ENCODE data around the gene PLXDC1.

Gene PLXDC1

GRCh38 chr17:39151943-39152818 lies 744 bp upstream of the PLXDC1 start (continued):
- no peak for TF ChIP-seq ZNF132 (tag by site-specific recombination; IDR thresholded peaks at IDR 0.05; ENCODE audit: borderline replicate concordance)
- no peak for TF ChIP-seq ZNF221 (tag by site-specific recombination; IDR thresholded peaks at IDR 0.05; ENCODE audit: borderline replicate concordance)
- no peak for TF ChIP-seq ZNF48 (tag by site-specific recombination; IDR thresholded peaks at IDR 0.05)
- no peak for TF ChIP-seq PRDM4 (tag by site-specific recombination; IDR thresholded peaks at IDR 0.05)
- peak; percentile 40; the same call in 1 of the 2 replicates for TF ChIP-seq ZNF324 (tag by site-specific recombination; IDR thresholded peaks at IDR 0.05)
- TF ChIP-seq, protein P1, sequence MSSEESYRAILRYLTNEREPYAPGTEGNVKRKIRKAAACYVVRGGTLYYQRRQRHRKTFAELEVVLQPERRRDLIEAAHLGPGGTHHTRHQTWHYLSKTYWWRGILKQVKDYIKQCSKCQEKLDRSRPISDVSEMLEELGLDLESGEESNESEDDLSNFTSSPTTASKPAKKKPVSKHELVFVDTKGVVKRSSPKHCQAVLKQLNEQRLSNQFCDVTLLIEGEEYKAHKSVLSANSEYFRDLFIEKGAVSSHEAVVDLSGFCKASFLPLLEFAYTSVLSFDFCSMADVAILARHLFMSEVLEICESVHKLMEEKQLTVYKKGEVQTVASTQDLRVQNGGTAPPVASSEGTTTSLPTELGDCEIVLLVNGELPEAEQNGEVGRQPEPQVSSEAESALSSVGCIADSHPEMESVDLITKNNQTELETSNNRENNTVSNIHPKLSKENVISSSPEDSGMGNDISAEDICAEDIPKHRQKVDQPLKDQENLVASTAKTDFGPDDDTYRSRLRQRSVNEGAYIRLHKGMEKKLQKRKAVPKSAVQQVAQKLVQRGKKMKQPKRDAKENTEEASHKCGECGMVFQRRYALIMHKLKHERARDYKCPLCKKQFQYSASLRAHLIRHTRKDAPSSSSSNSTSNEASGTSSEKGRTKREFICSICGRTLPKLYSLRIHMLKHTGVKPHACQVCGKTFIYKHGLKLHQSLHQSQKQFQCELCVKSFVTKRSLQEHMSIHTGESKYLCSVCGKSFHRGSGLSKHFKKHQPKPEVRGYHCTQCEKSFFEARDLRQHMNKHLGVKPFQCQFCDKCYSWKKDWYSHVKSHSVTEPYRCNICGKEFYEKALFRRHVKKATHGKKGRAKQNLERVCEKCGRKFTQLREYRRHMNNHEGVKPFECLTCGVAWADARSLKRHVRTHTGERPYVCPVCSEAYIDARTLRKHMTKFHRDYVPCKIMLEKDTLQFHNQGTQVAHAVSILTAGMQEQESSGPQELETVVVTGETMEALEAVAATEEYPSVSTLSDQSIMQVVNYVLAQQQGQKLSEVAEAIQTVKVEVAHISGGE (tag by site-specific recombination; conservative IDR thresholded peaks at IDR 0.05; ENCODE audit: low read depth) = 0 out of 2 replicates have a peak, but pooled peaks have one; percentile 4

GRCh38 chr17:39150795-39151149 lies 665 bp downstream of the PLXDC1 start:
- CTCF ChIA-PET = interaction anchor here (1.0 to 12.4 kb wide), 2 partner anchors 80 to 168 kb away, joined by 3 to 266 read pairs; no protein-coding TSS in a partner anchor
- POLR2A ChIA-PET = interaction anchor here (4.3 kb wide), 1 partner anchor 281 kb away, joined by 42 read pairs; the partner anchor contains the start of gene LASP1
- no peaks in the 10 kb centered on the region for H3K9me3 ChIP-seq (ENCODE audit: control insufficient read depth, insufficient read depth, low read depth, low read length)
- H3K27ac ChIP-seq (ENCODE audit: extremely low read depth, low read depth, low read length) = no peak overlapping the region
- TF ChIP-seq GLI4 (tag by site-specific recombination; IDR thresholded peaks at IDR 0.05) = no peak
- no peak for TF ChIP-seq ZBTB26 (tag by site-specific recombination; optimal IDR thresholded peaks at IDR 0.05)
- no peak for TF ChIP-seq MZF1 (tag by site-specific recombination; IDR thresholded peaks at IDR 0.05; ENCODE audit: borderline replicate concordance)
- no peak for TF ChIP-seq GLIS2 (tag by site-specific recombination; IDR thresholded peaks at IDR 0.05)
- TF ChIP-seq ZNF558 (tag by site-specific recombination; IDR thresholded peaks at IDR 0.05) = no peak
- TF ChIP-seq, protein P2, sequence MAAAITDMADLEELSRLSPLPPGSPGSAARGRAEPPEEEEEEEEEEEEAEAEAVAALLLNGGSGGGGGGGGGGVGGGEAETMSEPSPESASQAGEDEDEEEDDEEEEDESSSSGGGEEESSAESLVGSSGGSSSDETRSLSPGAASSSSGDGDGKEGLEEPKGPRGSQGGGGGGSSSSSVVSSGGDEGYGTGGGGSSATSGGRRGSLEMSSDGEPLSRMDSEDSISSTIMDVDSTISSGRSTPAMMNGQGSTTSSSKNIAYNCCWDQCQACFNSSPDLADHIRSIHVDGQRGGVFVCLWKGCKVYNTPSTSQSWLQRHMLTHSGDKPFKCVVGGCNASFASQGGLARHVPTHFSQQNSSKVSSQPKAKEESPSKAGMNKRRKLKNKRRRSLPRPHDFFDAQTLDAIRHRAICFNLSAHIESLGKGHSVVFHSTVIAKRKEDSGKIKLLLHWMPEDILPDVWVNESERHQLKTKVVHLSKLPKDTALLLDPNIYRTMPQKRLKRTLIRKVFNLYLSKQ (tag by site-specific recombination; IDR thresholded peaks at IDR 0.05; ENCODE audit: borderline replicate concordance) = no peak
- TF ChIP-seq ZNF248 (tag by site-specific recombination; IDR thresholded peaks at IDR 0.05) = no peak
- TF ChIP-seq ZNF560 (tag by site-specific recombination; IDR thresholded peaks at IDR 0.05; ENCODE audit: borderline replicate concordance) = no peak
- no peak for TF ChIP-seq ZBTB21 (tag by site-specific recombination; IDR thresholded peaks at IDR 0.05)
- peaks cover 3% of the 10 kb centered on the region for H3K4me1 ChIP-seq (ENCODE audit: control insufficient read depth, insufficient read depth, low read length)
- H3K4me3 ChIP-seq (ENCODE audit: low read depth, low read length) = no peak overlapping the region
- H3K36me3 ChIP-seq (ENCODE audit: control insufficient read depth in 2 of 2, insufficient read depth in 1 of 2, low read length in 2 of 2) = no peaks in the 10 kb centered on the region
